Vagina (tissue), 2 donors: ENCODE results near the gene CDH26. TPM values are rescaled to one million over a fixed set of nuclear protein-coding genes. Genes with fewer than 3 reads are reported as not detected.
"Not testable (repeated sequence)": the region's sequence is repeated elsewhere in the genome, so short reads cannot be mapped to it uniquely, and the experiment has no call there.

Source experiments
- DNase-seq, 2 donors: peaks; one replicate each; pipeline ENCODE4 v3.0.0-alpha.2; 2017; ENCODE audit errors: extremely low spot score in 2 of 2
- H3K27ac ChIP-seq: fragments of 200-600 bp; sonication (generic); one replicate; pipeline ENCODE4 v1.5.1; 2019
- H3K27me3 ChIP-seq: fragments of 200-600 bp; sonication (generic); one replicate; pipeline ENCODE4 v1.5.1; 2019
- H3K36me3 ChIP-seq, 2 donors: fragments of 200-600 bp; sonication (generic); one replicate each; pipeline ENCODE4 v1.5.1; 2017 to 2019
- H3K4me1 ChIP-seq: fragments of 200-600 bp; sonication (generic); one replicate; pipeline ENCODE4 v1.5.1; 2019
- H3K4me3 ChIP-seq, 2 donors: fragments of 200-600 bp; sonication (generic); 1 replicate in 1 of 2; 2 replicates in 1 of 2; pipeline ENCODE4 v1.5.1; 2016 to 2019
- H3K9me3 ChIP-seq: fragments of 200-600 bp; sonication (generic); one replicate; pipeline ENCODE4 v1.5.1; 2019
- CTCF ChIP-seq, 3 experiments: fragments of 450-650 bp in 2 of 3; fragments of 200-600 bp in 1 of 3; sonication (generic) in 1 of 3; IDR thresholded peaks; one replicate each; pipeline ENCODE4 v1.5.1; 2017 to 2019; ENCODE audit warnings: antibody characterized with exemption in 3 of 3, mild to moderate bottlenecking in 2 of 3, moderate library complexity in 2 of 3
- POLR2A ChIP-seq, 2 donors: fragments of 450-650 bp; IDR thresholded peaks; one replicate each; pipeline ENCODE4 v1.6.1; 2017; ENCODE audit warnings: antibody characterized with exemption in 2 of 2, mild to moderate bottlenecking in 2 of 2, moderate library complexity in 2 of 2
- POLR2AphosphoS5 ChIP-seq, 2 donors: sonication (generic); formaldehyde crosslinking; IDR thresholded peaks; one replicate each; pipeline ENCODE4 v1.9.0; 2017; ENCODE audit warnings: antibody characterized with exemption in 2 of 2, mild to moderate bottlenecking in 2 of 2, low read depth in 1 of 2; ENCODE audit not compliant: insufficient read depth in 1 of 2
- intact Hi-C: fragments of 100-400 bp; cut with DNase I; formaldehyde crosslinking; loops from one replicate; pipeline ENCODE4 v1.15.1; 2023
- total RNA-seq: library from RNA; depleted of rRNA; stranded (reverse); fragments of >200 nt; gene quantifications from one replicate; pipeline ENCODE4 v1.2.3, GENCODE V29; 2016

CDH26 gene
- total RNA-seq, 1 donor from 2014 or later = 6.6 TPM

GRCh38 chr20:60040471-60041162 lies 82.4 kb downstream of the CDH26 start:
- Histone ChIP-seq H3K36me3 (no peaks in the 10 kb centered on the region), H3K9me3 (no peaks in the 10 kb centered on the region), H3K4me1 (no peaks in the 10 kb centered on the region), H3K27ac (no peak overlapping the region), H3K4me3 (no peak overlapping the region), H3K27me3 (no peaks in the 10 kb centered on the region)
- intact Hi-C loops = no loop called here
- peak in 1 of 2 donors; percentile 40 for DNase-seq
- no peak for TF ChIP-seq POLR2AphosphoS5 (IDR thresholded peaks at IDR 0.05; ENCODE audit: insufficient read depth in 1 of 2, low read depth in 1 of 2)

DNA sequence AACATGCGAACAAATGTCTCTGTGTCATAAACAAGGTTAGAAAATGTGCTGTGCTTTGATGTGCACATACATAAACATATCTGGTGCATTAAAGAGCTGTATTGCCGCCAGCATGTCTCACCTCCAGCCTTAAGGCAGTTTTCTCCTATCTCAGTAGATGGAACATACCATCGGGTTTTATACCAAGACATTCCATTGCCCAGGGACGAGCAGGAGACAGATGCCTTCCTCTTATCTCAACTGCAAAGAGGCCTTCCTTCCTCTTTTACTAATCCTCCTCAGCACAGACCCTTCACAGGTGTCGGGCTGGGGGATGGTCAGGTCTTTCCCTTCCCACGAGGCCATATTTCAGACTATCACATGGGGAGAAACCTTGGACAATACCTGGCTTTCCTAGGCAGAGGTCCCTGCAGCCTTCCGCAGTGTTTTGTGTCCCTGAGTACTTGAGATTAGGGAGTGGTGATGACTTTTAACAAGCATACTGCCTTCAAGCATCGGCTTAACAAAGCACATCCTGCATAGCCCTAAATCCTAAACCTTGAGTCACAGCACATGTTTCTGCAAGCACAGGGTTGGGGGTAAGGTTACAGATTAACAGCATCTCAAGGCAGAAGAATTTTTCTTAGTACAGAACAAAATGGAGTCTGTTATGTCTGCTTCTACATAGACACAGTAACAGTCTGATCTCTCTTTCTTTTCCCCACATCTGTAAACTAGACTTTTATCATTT lies 83.4 kb downstream of the CDH26 start:
- DNase-seq = peak in 1 of 2 donors; percentile 32
- H3K4me3 ChIP-seq, H3K9me3 ChIP-seq, intact Hi-C loops, H3K27me3 ChIP-seq, H3K4me1 ChIP-seq, H3K27ac ChIP-seq, H3K36me3 ChIP-seq: not testable (repeated sequence)

DNA sequence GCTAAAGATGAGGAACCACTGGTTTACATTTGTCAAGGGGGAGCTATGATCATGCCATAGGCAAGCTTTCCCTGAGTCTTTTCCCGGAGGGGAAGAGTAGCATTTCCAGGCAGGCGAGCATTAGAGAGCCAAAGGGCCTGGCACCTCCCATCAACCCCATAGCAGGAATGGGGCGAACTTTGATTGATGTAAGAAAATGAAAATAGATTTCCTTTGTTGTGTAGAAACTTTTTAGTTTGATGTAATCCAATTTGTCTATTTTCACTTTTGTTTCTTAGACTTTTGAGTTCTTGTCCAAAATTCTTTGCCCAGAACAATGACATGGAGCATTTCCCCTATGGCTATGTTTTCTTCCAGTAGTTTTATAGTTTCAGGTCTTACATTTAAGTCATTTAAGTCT lies 85.2 kb downstream of the CDH26 start:
- Histone ChIP-seq H3K27me3 (no peaks in the 10 kb centered on the region), H3K4me1 (no peaks in the 10 kb centered on the region), H3K9me3 (no peaks in the 10 kb centered on the region), H3K4me3 (no peak overlapping the region), H3K36me3 (no peaks in the 10 kb centered on the region), H3K27ac (no peak overlapping the region)
- TF ChIP-seq POLR2AphosphoS5 (IDR thresholded peaks at IDR 0.05; ENCODE audit: insufficient read depth in 1 of 2, low read depth in 1 of 2) (no peak), CTCF (IDR thresholded peaks at IDR 0.05) (no peak), POLR2A (IDR thresholded peaks at IDR 0.05) (no peak)
- no peak for DNase-seq
- intact Hi-C loops = no loop called here

DNA sequence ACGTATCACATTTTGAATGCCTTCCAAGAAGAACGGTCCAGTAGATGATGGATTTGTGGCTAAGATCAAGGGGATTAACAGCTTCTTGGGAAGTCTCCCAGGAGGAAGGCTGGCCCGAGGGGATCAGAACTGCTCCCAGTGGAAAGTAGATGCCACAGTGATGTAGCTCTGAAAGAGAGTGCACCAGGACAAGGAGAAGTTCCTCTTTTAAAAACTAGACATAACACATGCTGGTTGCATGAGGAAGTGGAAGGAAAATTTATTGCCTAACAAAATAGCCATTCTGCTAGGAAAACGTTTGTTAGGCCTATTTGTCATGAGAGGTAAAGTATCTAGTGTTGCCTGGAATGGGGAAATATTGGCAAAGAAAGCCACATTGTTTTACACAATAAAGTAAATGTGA lies 87.8 kb downstream of the CDH26 start:
- H3K36me3 ChIP-seq = no peaks in the 10 kb centered on the region
- intact Hi-C loops = no loop called here
- H3K27ac ChIP-seq = no peak overlapping the region
- H3K4me1 ChIP-seq = no peaks in the 10 kb centered on the region
- H3K9me3 ChIP-seq = no peaks in the 10 kb centered on the region
- DNase-seq = no peak
- H3K4me3 ChIP-seq = no peak overlapping the region
- TF ChIP-seq CTCF (IDR thresholded peaks at IDR 0.05) (no peak), POLR2AphosphoS5 (IDR thresholded peaks at IDR 0.05; ENCODE audit: insufficient read depth in 1 of 2, low read depth in 1 of 2) (no peak)
- no peaks in the 10 kb centered on the region for H3K27me3 ChIP-seq

DNA sequence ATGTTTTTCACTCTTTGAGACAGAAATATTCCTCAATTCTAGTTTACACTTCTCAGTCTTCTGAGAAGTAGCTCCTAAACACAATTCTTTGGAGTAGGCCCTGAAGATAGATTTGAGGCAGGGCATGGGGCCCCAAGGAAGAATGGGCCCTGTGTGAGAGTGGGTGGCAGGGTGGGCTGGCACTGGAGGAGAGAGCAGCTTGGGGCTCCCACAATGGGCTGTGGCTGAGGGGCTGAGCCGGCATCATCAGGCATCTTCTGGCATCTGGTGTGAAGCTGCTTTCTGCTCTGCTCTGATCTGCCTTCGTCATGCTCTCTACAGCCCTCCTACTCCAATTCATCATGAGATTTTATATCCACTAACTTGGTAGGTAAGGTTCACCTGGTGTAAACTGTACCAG lies 88.2 kb downstream of the CDH26 start:
- TF ChIP-seq CTCF (IDR thresholded peaks at IDR 0.05) = no peak
- TF ChIP-seq POLR2A (IDR thresholded peaks at IDR 0.05) = no peak
- TF ChIP-seq POLR2AphosphoS5 (IDR thresholded peaks at IDR 0.05; ENCODE audit: insufficient read depth in 1 of 2, low read depth in 1 of 2) = no peak
- Histone ChIP-seq H3K27ac (no peak overlapping the region), H3K4me1 (no peaks in the 10 kb centered on the region), H3K4me3 (no peak overlapping the region), H3K9me3 (no peaks in the 10 kb centered on the region), H3K27me3 (no peaks in the 10 kb centered on the region), H3K36me3 (no peaks in the 10 kb centered on the region)
- DNase-seq = no peak
- intact Hi-C loops = no loop called here

GRCh38 chr20:60046860-60047259 lies 88.6 kb downstream of the CDH26 start:
- TF ChIP-seq CTCF (IDR thresholded peaks at IDR 0.05) (no peak), POLR2A (IDR thresholded peaks at IDR 0.05) (no peak), POLR2AphosphoS5 (IDR thresholded peaks at IDR 0.05; ENCODE audit: insufficient read depth in 1 of 2, low read depth in 1 of 2) (no peak)
- Histone ChIP-seq H3K36me3 (no peaks in the 10 kb centered on the region), H3K4me3 (no peak overlapping the region), H3K4me1 (no peaks in the 10 kb centered on the region), H3K27ac (no peak overlapping the region), H3K27me3 (no peaks in the 10 kb centered on the region), H3K9me3 (no peaks in the 10 kb centered on the region)
- intact Hi-C loops = no loop called here
- DNase-seq = no peak
